Muscle of back (tissue), 11 donors: ENCODE results near the gene TUBB2B. TPM values are rescaled to one million over a fixed set of nuclear protein-coding genes. Genes with fewer than 3 reads are reported as not detected.
A peak's percentile ranks its signal among the peaks of the same experiment; 100 is the strongest.

Source experiments
- DNase-seq, 3 donors: peaks; one replicate each; pipeline versions ENCODE4 v3.0.0 to v3.0.0-alpha.2; 2013
- polyA plus RNA-seq, 10 donors: library from polyadenylated mRNA; unstranded; fragments of 120-200 nt; gene quantifications; one replicate each; pipeline ENCODE4 v1.2.1, GENCODE V29; 2013; ENCODE audit not compliant: insufficient read length in 10 of 10

The TUBB2B gene
- polyA plus RNA-seq, 10 donors = 44.3 to 81.0 (median 60.3) TPM

GRCh38 chr6:3236005-3236404 lies 8.6 kb upstream of the TUBB2B start:
- no peak for DNase-seq

GRCh38 chr6:3235486-3235885 lies 8.0 kb upstream of the TUBB2B start:
- no peak for DNase-seq

- no peak for DNase-seq
Observed at GRCh38 chr6:3233904-3234303, 6.5 kb upstream of the TUBB2B start.

GRCh38 chr6:3233321-3233720 lies 5.9 kb upstream of the TUBB2B start:
- no peak for DNase-seq

- DNase-seq = no peak
Observed at GRCh38 chr6:3232017-3232945, 4.8 kb upstream of the TUBB2B start.

- DNase-seq = peak in 2 of 3 donors; percentile 79 to 91
Observed at GRCh38 chr6:3231247-3232016, 4.0 kb upstream of the TUBB2B start.

- DNase-seq = peak in 1 of 3 donors; percentile 83
Observed at GRCh38 chr6:3230900-3231246, 3.4 kb upstream of the TUBB2B start.

GRCh38 chr6:3230256-3230882 lies 2.9 kb upstream of the TUBB2B start:
- DNase-seq = peak in 1 of 3 donors; percentile 41

- peak in 1 of 3 donors; percentile 57 for DNase-seq
Observed at GRCh38 chr6:3229566-3230178, 2.2 kb upstream of the TUBB2B start.

- peak in 1 of 3 donors; percentile 75 for DNase-seq
Observed at GRCh38 chr6:3228771-3229565, 1.5 kb upstream of the TUBB2B start.

- peak in 1 of 3 donors; percentile 58 for DNase-seq
Observed at GRCh38 chr6:3228046-3228671, 706 bp upstream of the TUBB2B start.

- DNase-seq = peak in 1 of 3 donors; percentile 85
Observed at GRCh38 chr6:3226481-3227362, 731 bp downstream of the TUBB2B start.

- DNase-seq = no peak
Observed at GRCh38 chr6:3226042-3226441, 1.4 kb downstream of the TUBB2B start.

- no peak for DNase-seq
Observed at GRCh38 chr6:3222506-3223038, 4.9 kb downstream of the TUBB2B start.

GRCh38 chr6:3221578-3221977 lies 5.9 kb downstream of the TUBB2B start:
- no peak for DNase-seq

GRCh38 chr6:3220366-3220765 lies 7.1 kb downstream of the TUBB2B start:
- no peak for DNase-seq

GRCh38 chr6:3218266-3218665 lies 9.2 kb downstream of the TUBB2B start:
- no peak for DNase-seq

- no peak for DNase-seq
Observed at GRCh38 chr6:3217286-3217685, 10.2 kb downstream of the TUBB2B start.

GRCh38 chr6:3214898-3215297 lies 12.6 kb downstream of the TUBB2B start:
- no peak for DNase-seq
